HG03139 (cell line): ENCODE data around the gene TSPAN32.
"Not testable (repeated sequence)": the region's sequence is repeated elsewhere in the genome, so short reads cannot be mapped to it uniquely, and the experiment has no call there.

ENCODE experiments used
- ATAC-seq: cut with Tn5 transposase; IDR thresholded peaks from one replicate; pipeline ENCODE4 v1.9.1; 2021; ENCODE audit not compliant: unreplicated experiment

TSPAN32 gene

GRCh38 chr11:2280208-2280607 is 21.6 kb upstream of the TSPAN32 start:
- ATAC-seq, result no peak

GRCh38 chr11:2286350-2286749 is 15.5 kb upstream of the TSPAN32 start:
- ATAC-seq, result not testable (repeated sequence)

GRCh38 chr11:2287091-2287490 is 14.7 kb upstream of the TSPAN32 start:
- no peak for ATAC-seq

- ATAC-seq, result no peak
These were observed 12.5 kb upstream of the TSPAN32 start for GRCh38 chr11:2289350-2289749.

GRCh38 chr11:2289859-2290258 is 12.0 kb upstream of the TSPAN32 start:
- no peak for ATAC-seq

GRCh38 chr11:2290351-2290841 is 11.4 kb upstream of the TSPAN32 start:
- ATAC-seq, result no peak

- ATAC-seq, result no peak
These were observed 8.3 kb upstream of the TSPAN32 start for GRCh38 chr11:2293531-2293971.

- ATAC-seq, result no peak
These were observed 7.6 kb upstream of the TSPAN32 start for GRCh38 chr11:2293984-2294925.

- ATAC-seq, result no peak
These were observed 6.9 kb upstream of the TSPAN32 start for GRCh38 chr11:2294926-2295290.

GRCh38 chr11:2295971-2296912 is 5.6 kb upstream of the TSPAN32 start:
- ATAC-seq, result no peak

GRCh38 chr11:2296913-2297622 is 4.7 kb upstream of the TSPAN32 start:
- no peak for ATAC-seq

- no peak for ATAC-seq
These were observed 4.2 kb upstream of the TSPAN32 start for GRCh38 chr11:2297623-2298030.

- ATAC-seq, result no peak
These were observed 3.5 kb upstream of the TSPAN32 start for GRCh38 chr11:2298131-2298794.

GRCh38 chr11:2298795-2299761 is 2.7 kb upstream of the TSPAN32 start:
- ATAC-seq, result no peak

GRCh38 chr11:2299773-2300172 is 2.0 kb upstream of the TSPAN32 start:
- no peak for ATAC-seq

GRCh38 chr11:2300290-2300935 is 1.4 kb upstream of the TSPAN32 start:
- no peak for ATAC-seq

- no peak for ATAC-seq
These were observed 730 bp upstream of the TSPAN32 start for GRCh38 chr11:2300936-2301630.

- no peak for ATAC-seq
These were observed 588 bp downstream of the TSPAN32 start for GRCh38 chr11:2302306-2302895.
